HG03280 (cell line): Measurements from ENCODE around the gene RPTOR.

Source experiments
- ATAC-seq: cut with Tn5 transposase; IDR thresholded peaks from one replicate; pipeline ENCODE4 v1.9.1; 2021; ENCODE audit warnings: mild to moderate bottlenecking, moderate library complexity; ENCODE audit not compliant: unreplicated experiment

RPTOR gene

GRCh38 chr17:80921159-80921558 lies 376.5 kb downstream of the RPTOR start:
- ATAC-seq, result no peak

- no peak for ATAC-seq
Measured at GRCh38 chr17:80921741-80922579, 377.3 kb downstream of the RPTOR start.

- ATAC-seq, result no peak
Measured at GRCh38 chr17:80922580-80923160, 378.0 kb downstream of the RPTOR start.

GRCh38 chr17:80923211-80924110 lies 378.8 kb downstream of the RPTOR start:
- no peak for ATAC-seq

- no peak for ATAC-seq
Measured at GRCh38 chr17:80924111-80924806, 379.6 kb downstream of the RPTOR start.

- no peak for ATAC-seq
Measured at GRCh38 chr17:80924807-80925610, 380.4 kb downstream of the RPTOR start.

GRCh38 chr17:80925688-80926335 lies 381.2 kb downstream of the RPTOR start:
- ATAC-seq, result no peak

GRCh38 chr17:80926591-80927250 lies 382.1 kb downstream of the RPTOR start:
- ATAC-seq, result no peak

GRCh38 chr17:80927791-80928216 lies 383.2 kb downstream of the RPTOR start:
- no peak for ATAC-seq

GRCh38 chr17:80929449-80929848 lies 384.8 kb downstream of the RPTOR start:
- ATAC-seq, result no peak

GRCh38 chr17:80930335-80931279 lies 386.0 kb downstream of the RPTOR start:
- ATAC-seq, result no peak

- ATAC-seq, result no peak
Measured at GRCh38 chr17:80931421-80932265, 387.0 kb downstream of the RPTOR start.

GRCh38 chr17:80935526-80935925 lies 390.9 kb downstream of the RPTOR start:
- no peak for ATAC-seq

GRCh38 chr17:80936218-80936617 lies 391.6 kb downstream of the RPTOR start:
- ATAC-seq, result no peak

GRCh38 chr17:80936723-80937122 lies 392.1 kb downstream of the RPTOR start:
- no peak for ATAC-seq

- no peak for ATAC-seq
Measured at GRCh38 chr17:80937462-80938381, 393.1 kb downstream of the RPTOR start.
